ENCODE measurements around the gene DERL2.
"Not testable (repeated sequence)": the region's sequence is repeated elsewhere in the genome, so short reads cannot be mapped to it uniquely, and the experiment has no call there.

Gene DERL2

DNA sequence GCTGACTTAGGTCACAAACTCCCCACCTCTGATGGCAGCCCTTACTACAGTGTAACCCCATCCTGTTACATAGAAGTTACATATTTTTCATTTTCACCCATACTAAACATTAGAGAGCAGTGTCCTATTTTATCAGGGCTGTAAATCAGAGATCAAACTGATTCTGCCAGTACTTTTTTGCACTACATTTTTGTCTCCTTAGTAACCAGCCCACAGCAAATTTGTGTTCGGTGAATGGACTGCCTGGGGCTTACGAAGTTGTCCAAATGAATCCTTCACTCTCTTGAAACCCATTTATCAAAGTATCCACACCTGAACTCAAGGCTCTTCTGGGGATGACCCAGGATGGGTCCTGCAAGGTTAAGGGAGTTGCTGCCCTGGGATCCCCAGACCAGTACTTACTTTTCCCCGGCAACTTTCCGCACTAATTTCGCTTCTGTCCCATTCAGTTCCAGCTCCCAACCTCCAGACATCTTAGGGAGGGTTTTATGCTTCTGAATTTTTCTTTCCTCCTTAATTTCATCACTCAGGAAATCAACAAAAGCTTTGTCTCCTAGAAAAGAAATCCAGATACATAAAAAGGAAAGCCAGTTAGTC lies 48.2 kb downstream of the DERL2 start:
- Histone ChIP-seq H3K4me3 (ENCODE audit: low read depth, low read length) (peak overlapping the region; percentile 73), H3K27ac (no peak overlapping the region), H3K4me1 (peaks cover 5% of the 10 kb centered on the region), H3K27me3 (ENCODE audit: control insufficient read depth, insufficient read depth, low read length) (no peaks in the 10 kb centered on the region), H3K79me2 (peaks cover 6% of the 10 kb centered on the region), H2AFZ (no peak overlapping the region), H3K36me3 (ENCODE audit: control insufficient read depth, insufficient read depth, low read length) (no peaks in the 10 kb centered on the region), H3K9me3 (ENCODE audit: control insufficient read depth, low read length) (no peaks in the 10 kb centered on the region), H3K9ac (no peak overlapping the region), H3K4me2 (ENCODE audit: low read length) (peak overlapping the region; percentile 80)
- TF ChIP-seq, protein P1, sequence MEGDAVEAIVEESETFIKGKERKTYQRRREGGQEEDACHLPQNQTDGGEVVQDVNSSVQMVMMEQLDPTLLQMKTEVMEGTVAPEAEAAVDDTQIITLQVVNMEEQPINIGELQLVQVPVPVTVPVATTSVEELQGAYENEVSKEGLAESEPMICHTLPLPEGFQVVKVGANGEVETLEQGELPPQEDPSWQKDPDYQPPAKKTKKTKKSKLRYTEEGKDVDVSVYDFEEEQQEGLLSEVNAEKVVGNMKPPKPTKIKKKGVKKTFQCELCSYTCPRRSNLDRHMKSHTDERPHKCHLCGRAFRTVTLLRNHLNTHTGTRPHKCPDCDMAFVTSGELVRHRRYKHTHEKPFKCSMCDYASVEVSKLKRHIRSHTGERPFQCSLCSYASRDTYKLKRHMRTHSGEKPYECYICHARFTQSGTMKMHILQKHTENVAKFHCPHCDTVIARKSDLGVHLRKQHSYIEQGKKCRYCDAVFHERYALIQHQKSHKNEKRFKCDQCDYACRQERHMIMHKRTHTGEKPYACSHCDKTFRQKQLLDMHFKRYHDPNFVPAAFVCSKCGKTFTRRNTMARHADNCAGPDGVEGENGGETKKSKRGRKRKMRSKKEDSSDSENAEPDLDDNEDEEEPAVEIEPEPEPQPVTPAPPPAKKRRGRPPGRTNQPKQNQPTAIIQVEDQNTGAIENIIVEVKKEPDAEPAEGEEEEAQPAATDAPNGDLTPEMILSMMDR (IDR thresholded peaks at IDR 0.05): no peak

- H3K36me3 ChIP-seq (ENCODE audit: control insufficient read depth, insufficient read depth, low read length); H2AFZ ChIP-seq: not testable (repeated sequence)
These were observed 50.1 kb downstream of the DERL2 start for GRCh38 chr17:5435781-5436315.

DNA sequence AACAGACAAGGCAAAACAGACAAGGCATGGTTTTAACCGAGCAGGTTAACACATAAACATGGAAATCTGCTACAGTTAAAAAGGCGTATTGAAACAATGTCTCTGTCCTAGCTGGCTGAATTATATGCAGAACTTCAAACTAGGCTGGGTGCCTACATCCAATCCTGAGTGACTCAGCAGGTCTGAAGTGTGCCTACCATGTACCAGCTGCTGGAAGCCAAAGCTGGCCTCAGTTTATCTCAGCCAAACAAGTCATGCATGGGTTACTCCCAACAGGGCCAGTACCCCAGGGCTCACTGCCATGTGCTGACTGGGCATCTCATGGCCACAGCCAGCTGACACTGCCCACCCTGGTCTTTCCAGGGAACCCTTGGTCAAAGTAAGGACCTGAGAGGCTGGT lies 51.0 kb downstream of the DERL2 start:
- H3K36me3 ChIP-seq (ENCODE audit: control insufficient read depth, insufficient read depth, low read length): no peaks in the 10 kb centered on the region
- H3K9me3 ChIP-seq (ENCODE audit: control insufficient read depth, low read length): no peaks in the 10 kb centered on the region
- peaks cover 6% of the 10 kb centered on the region for H3K79me2 ChIP-seq
- H3K9ac ChIP-seq: no peak overlapping the region
- TF ChIP-seq, protein P1 (IDR thresholded peaks at IDR 0.05): no peak
- H3K4me1 ChIP-seq: peaks cover 5% of the 10 kb centered on the region
- H2AFZ ChIP-seq: no peak overlapping the region
- no peak overlapping the region for H3K4me3 ChIP-seq (ENCODE audit: low read depth, low read length)
- peak overlapping the region; percentile 34 for H3K4me2 ChIP-seq (ENCODE audit: low read length)
- peak overlapping the region; percentile 21 for H3K27ac ChIP-seq
- no peaks in the 10 kb centered on the region for H3K27me3 ChIP-seq (ENCODE audit: control insufficient read depth, insufficient read depth, low read length)

More at GRCh38 chr17:5435781-5436315, 50.1 kb downstream of the DERL2 start:
- not testable (repeated sequence) for H3K27me3 ChIP-seq (ENCODE audit: control insufficient read depth, insufficient read depth, low read length); H3K27ac ChIP-seq; H3K79me2 ChIP-seq; H3K4me1 ChIP-seq; H3K9me3 ChIP-seq (ENCODE audit: control insufficient read depth, low read length); H3K4me3 ChIP-seq (ENCODE audit: low read depth, low read length); H3K9ac ChIP-seq
- H3K4me2 ChIP-seq (ENCODE audit: low read length): peak overlapping the region; percentile 41

GRCh38 chr17:5431949-5432556 lies 53.9 kb downstream of the DERL2 start:
- Histone ChIP-seq H2AFZ (no peak overlapping the region), H3K36me3 (ENCODE audit: control insufficient read depth, insufficient read depth, low read length) (no peaks in the 10 kb centered on the region), H3K9ac (no peak overlapping the region), H3K4me3 (ENCODE audit: low read depth, low read length) (no peak overlapping the region), H3K9me3 (ENCODE audit: control insufficient read depth, low read length) (no peaks in the 10 kb centered on the region), H3K27ac (no peak overlapping the region), H3K27me3 (ENCODE audit: control insufficient read depth, insufficient read depth, low read length) (no peaks in the 10 kb centered on the region), H3K4me1 (no peaks in the 10 kb centered on the region), H3K79me2 (peaks cover 7% of the 10 kb centered on the region), H3K4me2 (ENCODE audit: low read length) (no peak overlapping the region)
- TF ChIP-seq, protein P1 (IDR thresholded peaks at IDR 0.05): no peak

GRCh38 chr17:5431234-5431633 lies 54.7 kb downstream of the DERL2 start:
- not testable (repeated sequence) for H3K36me3 ChIP-seq (ENCODE audit: control insufficient read depth, insufficient read depth, low read length)

More at GRCh38 chr17:5431234-5431633, 54.7 kb downstream of the DERL2 start:
- H3K27me3 ChIP-seq (ENCODE audit: control insufficient read depth, insufficient read depth, low read length); H2AFZ ChIP-seq; H3K27ac ChIP-seq; H3K9ac ChIP-seq; H3K4me3 ChIP-seq (ENCODE audit: low read depth, low read length); H3K4me2 ChIP-seq (ENCODE audit: low read length); H3K9me3 ChIP-seq (ENCODE audit: control insufficient read depth, low read length); H3K79me2 ChIP-seq; H3K4me1 ChIP-seq: not testable (repeated sequence)

All from parathyroid adenoma (tissue), 2 donors.